ENCODE results near the gene MAML3. TPM values are rescaled to one million over a fixed set of nuclear protein-coding genes. Genes with fewer than 3 reads are reported as not detected.

Gene MAML3
- total RNA-seq, 1 donor from 2014 or later, result 8.0 TPM

DNA sequence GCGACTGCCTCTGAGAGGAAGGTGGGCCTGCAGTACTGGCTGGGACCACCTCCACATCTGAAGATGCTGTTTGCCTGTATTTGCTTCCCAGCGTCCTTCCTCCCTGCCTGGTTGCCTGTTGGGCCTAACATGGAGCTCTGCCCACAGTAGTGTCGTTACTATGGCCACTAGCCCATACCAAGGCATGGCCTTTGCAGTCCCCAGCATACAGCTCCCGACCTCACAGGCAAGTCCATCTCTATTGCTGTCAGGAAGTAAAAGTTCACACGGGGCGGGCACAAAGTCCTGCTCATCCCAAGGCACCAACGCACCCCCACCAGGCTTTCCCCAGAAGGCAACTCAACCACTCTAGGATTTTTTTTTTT is 71.6 kb downstream of the MAML3 start:
- Mint-ChIP-seq H3K27ac (ENCODE audit: unreplicated experiment) (peak overlapping the region; percentile 86), H3K4me1 (ENCODE audit: unreplicated experiment) (peaks cover 65% of the 10 kb centered on the region)

GRCh38 chr4:140081641-140082390 is 72.2 kb downstream of the MAML3 start:
- Mint-ChIP-seq H3K4me3 (ENCODE audit: unreplicated experiment) (peak overlapping the region; percentile 3), H3K4me1 (ENCODE audit: unreplicated experiment) (peaks cover 65% of the 10 kb centered on the region)
- no peak for DNase-seq (ENCODE audit: extremely low spot score, unreplicated experiment)

More for the DNA sequence above, 71.6 kb downstream of the MAML3 start:
- Mint-ChIP-seq H3K9me3 (ENCODE audit: unreplicated experiment) (peaks cover 5% of the 10 kb centered on the region), H3K27me3 (ENCODE audit: unreplicated experiment) (no peaks in the 10 kb centered on the region), H3K36me3 (ENCODE audit: unreplicated experiment) (no peaks in the 10 kb centered on the region), H3K4me3 (ENCODE audit: unreplicated experiment) (peak overlapping the region; percentile 3)
- no peak for DNase-seq (ENCODE audit: extremely low spot score, unreplicated experiment)
- TF ChIP-seq CTCF (IDR thresholded peaks at IDR 0.05), result no peak

GRCh38 chr4:140080883-140081282 is 73.1 kb downstream of the MAML3 start:
- no peak overlapping the region for H3K4me3 Mint-ChIP-seq (ENCODE audit: unreplicated experiment)
- no peak for DNase-seq (ENCODE audit: extremely low spot score, unreplicated experiment)
- H3K27ac Mint-ChIP-seq (ENCODE audit: unreplicated experiment), result peak overlapping the region; percentile 86
- no peaks in the 10 kb centered on the region for H3K36me3 Mint-ChIP-seq (ENCODE audit: unreplicated experiment)
- no peaks in the 10 kb centered on the region for H3K27me3 Mint-ChIP-seq (ENCODE audit: unreplicated experiment)
- TF ChIP-seq CTCF (IDR thresholded peaks at IDR 0.05), result no peak
- peaks cover 5% of the 10 kb centered on the region for H3K9me3 Mint-ChIP-seq (ENCODE audit: unreplicated experiment)
- H3K4me1 Mint-ChIP-seq (ENCODE audit: unreplicated experiment), result peaks cover 61% of the 10 kb centered on the region

More at GRCh38 chr4:140081641-140082390, 72.2 kb downstream of the MAML3 start:
- H3K27me3 Mint-ChIP-seq (ENCODE audit: unreplicated experiment), result no peaks in the 10 kb centered on the region
- TF ChIP-seq CTCF (IDR thresholded peaks at IDR 0.05), result no peak
- peaks cover 5% of the 10 kb centered on the region for H3K9me3 Mint-ChIP-seq (ENCODE audit: unreplicated experiment)
- peak overlapping the region; percentile 86 for H3K27ac Mint-ChIP-seq (ENCODE audit: unreplicated experiment)
- H3K36me3 Mint-ChIP-seq (ENCODE audit: unreplicated experiment), result no peaks in the 10 kb centered on the region

DNA sequence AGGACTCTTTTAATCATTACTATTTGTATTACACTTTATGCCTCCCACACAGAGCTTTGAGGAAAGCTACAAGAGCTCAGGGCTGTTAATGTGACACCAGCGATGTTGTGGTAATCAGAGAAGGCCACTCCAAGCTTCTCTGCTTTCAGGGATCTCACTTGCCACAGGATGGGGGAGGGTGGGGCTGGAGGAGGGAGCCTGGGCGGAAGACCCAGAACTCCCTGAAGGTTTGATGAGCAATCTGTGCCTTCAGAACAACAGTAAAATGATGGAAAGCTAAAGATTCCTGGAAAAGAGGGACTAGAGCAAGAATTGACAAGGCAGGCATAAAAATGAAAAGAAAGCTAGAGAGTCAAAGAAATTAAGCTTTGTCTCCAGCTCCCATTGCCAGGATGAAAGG is 75.6 kb downstream of the MAML3 start:
- DNase-seq (ENCODE audit: extremely low spot score, unreplicated experiment), result no peak
- H3K4me3 Mint-ChIP-seq (ENCODE audit: unreplicated experiment), result no peak overlapping the region
- H3K4me1 Mint-ChIP-seq (ENCODE audit: unreplicated experiment), result peaks cover 39% of the 10 kb centered on the region

More for the DNA sequence above, 75.6 kb downstream of the MAML3 start:
- no peak for TF ChIP-seq CTCF (IDR thresholded peaks at IDR 0.05)
- Mint-ChIP-seq H3K27ac (ENCODE audit: unreplicated experiment) (peak overlapping the region; percentile 77), H3K9me3 (ENCODE audit: unreplicated experiment) (peaks cover 7% of the 10 kb centered on the region), H3K36me3 (ENCODE audit: unreplicated experiment) (no peaks in the 10 kb centered on the region), H3K27me3 (ENCODE audit: unreplicated experiment) (no peaks in the 10 kb centered on the region)
